Fibroblast of skin of right biceps (primary cell): Measurements from ENCODE around the gene DMWD.

ENCODE experiments used
- DNase-seq: peaks from one replicate; pipeline ENCODE4 v3.0.0-alpha.2; 2013

The DMWD gene

GRCh38 chr19:45742969-45743368, 49.7 kb downstream of the DMWD start:
- no peak for DNase-seq

DNA sequence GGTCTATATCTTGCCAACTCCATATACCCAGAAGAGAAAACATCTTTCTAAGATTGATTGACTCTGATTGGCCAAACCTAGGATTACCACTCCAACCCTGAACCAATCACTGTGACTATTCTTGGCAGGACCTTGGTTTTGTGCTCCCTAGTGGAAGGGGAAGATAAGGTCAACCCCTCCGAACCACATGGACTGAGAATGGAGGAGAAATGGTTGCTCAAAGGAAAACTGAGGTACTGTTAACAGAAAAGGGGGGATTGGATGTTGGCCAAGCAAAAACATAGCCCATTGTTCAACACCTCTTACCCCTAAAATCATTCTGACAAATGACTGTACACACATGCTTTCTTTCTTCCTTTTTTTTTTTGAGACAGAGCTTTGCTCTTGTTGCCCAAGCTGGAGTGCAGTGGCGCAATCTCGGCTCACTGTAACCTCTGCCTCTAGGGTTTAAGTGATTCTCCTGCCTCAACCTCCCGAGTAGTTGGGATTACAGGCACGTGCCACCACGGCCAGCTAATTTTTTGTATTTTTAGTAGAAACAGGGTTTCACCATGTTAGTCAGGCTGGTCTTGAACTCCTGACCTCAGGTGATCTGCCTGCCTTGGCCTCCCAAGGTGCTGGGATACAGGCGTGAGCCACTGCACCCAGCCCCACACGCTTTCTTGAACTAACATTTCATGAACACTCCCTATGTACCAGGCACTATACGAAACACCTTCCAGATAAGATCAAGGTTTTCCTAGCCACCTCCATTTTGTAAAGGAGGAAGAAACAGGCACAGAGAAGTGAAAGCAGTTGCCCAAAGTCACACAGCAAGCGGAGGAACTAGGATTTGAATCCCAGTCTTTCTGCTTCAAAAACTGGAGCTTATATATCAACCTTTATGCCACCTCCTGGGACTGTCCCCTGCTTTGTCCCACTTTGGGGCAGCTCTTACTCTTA, 52.9 kb downstream of the DMWD start:
- DNase-seq, result no peak

DNA sequence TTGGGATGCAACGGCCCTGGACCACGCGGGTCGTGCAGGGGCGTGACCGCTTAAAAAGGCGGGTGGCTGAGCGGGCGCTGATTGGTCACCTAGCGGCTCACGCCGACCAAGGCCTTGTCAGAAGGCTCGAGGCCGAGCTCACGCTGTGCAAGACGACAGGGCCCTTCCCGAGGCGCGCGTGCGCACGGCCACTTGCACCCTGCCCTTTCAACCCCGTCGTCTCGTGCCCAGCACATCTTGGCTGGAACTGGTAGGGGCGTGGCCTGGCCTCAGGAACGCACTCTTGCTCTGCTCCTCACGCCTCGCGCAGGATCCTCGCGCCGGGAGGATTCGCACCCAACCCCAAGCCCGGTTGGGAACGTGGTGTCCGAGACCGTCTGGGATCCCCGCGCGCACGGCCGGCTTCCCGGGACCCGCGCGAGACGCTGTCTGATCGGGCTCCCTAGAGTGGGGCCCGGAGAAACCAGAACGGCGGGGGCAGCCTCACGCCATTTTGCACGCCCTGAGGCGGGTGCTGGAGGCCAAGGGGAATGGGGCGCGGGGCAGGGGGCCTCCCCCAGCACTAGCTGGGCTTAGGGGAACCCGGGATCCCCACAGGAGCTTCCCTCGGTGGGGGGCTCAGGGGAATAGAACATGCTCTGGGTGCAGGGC, 59.4 kb downstream of the DMWD start, which contains the start of gene MEIOSIN:
TSS of gene MEIOSIN (plus strand) at position 280 of the 651 bp plus-strand sequence. CDS start 1,938 bp downstream, outside the sequence.
- DNase-seq, result no peak
